Kidney glomerular epithelial cell (primary cell): Measurements from ENCODE around the gene DHCR7.
"Not testable (repeated sequence)": the region's sequence is repeated elsewhere in the genome, so short reads cannot be mapped to it uniquely, and the experiment has no call there.

Source experiments
- DNase-seq: peaks from one replicate; lab custom pipeline; 2025; lab: John Stamatoyannopoulos, UW

The DHCR7 gene

GRCh38 chr11:71437879-71438278 lies 10.3 kb downstream of the DHCR7 start:
- DNase-seq = no peak

- DNase-seq = no peak
Observed at GRCh38 chr11:71437399-71437798, 10.8 kb downstream of the DHCR7 start.

DNA sequence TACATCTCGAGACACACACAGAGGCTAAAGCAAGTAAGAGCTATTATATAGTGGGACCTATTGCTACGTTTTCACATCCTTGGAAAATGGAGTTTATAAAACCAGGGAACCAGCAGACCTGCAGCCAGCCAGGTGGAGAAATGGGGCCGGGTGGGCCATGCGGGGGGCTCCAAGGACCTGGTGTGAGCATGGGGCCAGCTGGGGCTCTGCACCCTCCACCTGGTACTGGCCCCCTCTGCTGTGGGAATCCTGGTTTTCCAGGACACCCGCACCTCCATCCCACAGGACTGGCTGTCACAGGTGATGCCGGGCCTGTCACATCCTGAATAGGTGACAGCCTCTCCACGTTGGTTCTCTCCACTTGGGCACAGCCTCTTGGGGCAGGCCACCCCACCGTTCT lies 11.3 kb downstream of the DHCR7 start:
- DNase-seq = no peak

DNA sequence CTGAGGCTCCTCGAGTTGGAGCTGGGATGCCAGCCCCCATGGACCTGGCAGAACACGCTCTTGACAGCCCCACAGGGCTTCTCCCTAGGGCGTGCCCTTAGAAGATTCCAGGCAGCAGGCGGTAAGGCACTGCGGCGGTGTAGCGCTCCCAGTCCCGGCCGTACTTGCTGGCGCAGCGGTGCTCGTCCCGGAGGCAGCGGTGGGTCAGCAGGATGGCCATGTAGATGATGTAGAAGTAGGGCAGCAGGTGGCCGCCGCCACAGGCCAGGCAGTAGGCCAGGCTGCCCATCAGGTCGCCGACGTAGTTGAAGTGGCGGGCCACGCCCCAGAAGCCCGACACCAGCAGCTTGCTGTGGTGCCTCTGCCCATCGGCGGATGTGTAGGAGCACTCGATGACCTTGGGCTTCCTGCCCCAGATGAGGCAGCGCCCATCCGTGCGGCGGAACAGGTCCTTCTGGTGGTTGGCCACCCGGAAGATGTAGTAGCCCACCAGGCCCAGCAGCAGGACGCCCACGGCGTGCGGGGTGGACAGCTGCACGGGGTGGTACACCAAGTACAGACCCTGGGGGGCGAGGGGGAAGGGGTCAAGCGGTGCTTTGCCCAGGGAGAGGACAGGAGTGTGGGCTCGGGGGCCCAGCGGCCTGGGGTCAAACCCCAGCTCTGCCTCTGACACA lies 12.8 kb downstream of the DHCR7 start:
- DNase-seq = no peak

DNA sequence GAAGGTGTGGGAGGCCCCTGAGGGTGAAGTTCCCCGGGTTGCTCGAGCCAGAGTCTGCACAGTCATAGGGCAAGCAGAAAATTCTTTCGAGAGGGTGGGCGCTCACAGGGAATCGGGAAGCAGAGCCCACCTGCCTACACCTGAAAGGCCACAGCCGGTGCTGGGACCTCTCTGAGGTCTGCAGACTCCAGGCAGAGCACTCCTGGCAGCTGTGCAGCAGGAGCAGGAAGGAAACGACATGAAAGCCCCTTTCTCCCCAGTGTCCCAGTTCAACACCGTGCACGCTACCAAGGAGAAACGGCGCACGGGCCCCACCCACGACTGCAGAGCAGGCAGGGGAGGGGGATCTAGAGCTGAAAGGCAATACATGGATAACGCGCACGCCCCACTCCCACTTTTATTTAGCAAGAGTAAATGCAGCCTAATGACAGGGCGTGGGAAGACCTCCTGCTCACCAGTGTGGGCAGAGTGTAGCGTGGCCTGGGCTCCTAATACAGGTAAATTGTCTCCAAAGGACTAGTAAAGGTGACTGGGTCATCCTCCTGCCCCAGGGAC lies 13.5 kb downstream of the DHCR7 start:
- no peak for DNase-seq

DNA sequence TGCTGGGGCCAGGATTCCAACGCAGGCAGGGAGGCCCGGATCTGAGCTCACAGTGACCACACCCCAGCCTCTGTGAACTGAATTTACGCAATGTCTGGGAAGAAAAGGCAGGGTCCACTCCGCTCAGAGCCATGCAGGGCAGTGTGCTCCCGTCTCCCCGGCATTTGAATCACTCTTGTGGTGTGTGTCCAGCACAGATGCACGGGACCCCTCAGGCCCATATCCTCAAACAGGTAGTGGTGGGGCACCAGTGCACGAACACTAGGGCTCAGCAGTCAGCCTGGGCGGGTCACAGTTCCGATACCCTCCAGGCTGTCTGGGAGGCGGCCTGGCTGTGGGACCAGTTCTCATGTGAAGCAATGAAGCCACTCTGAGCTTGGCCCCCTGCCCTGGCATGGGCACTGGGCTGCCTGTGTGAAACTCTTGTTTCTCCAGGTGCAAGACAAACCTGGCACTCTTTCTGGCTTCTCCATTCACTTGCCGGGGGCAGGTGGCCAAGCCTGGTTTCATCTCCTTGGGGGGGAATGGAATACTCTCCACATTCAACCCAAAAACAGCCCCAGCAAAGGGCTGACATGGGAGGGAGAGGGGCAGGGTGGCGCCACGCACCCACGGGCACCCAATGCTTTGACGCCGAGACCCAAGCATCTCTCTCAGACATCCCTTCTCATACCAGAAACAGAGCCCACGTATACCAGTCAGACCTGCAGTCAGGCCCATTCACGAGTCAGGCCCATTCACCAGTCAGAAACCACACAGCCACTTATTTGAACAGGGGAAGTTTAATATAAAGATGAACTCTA lies 14.3 kb downstream of the DHCR7 start:
- DNase-seq = no peak

DNA sequence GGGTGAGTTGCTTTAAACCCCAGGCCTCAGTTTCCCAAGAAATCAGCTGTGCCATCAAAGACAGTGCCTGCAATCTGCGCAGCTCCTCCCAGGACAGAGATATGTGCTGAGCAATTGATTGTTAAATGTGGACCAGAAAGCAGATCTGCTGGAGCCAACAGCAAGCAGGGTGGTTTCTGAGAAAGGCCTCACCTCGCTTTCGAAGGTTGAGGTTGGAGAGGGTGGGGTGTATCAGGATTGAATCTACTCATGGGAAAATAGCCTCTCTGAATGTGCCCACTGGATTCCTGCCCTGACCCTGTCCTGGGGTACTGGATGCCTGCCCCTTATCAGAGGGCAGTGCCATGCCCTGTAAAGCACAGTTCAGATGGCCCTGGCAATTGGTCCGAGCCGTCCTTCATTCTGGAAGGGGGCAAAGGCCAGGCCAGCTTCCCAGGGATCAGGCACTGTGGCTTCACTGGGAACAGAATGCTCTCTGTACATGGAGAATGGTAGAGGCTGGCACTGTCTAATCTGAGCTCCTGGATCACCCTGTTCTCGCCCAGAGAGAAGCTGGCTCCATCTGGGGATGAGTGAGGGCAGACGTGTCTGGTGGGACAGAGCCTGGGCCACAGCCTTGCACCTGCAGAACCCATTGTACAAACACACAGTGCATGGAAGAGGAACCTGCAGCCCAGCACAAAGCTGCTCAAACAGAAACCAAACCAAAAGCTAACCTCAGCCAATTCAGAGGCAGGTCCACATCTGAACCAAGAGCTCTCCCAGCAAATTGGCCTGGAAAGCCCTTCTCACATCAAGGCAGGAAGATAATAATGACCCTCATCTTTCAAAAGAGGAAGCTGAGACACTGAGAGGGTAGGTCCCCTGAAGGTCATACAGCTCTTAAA lies 15.2 kb downstream of the DHCR7 start:
- no peak for DNase-seq

GRCh38 chr11:71431271-71431670 lies 16.9 kb downstream of the DHCR7 start:
- no peak for DNase-seq

DNA sequence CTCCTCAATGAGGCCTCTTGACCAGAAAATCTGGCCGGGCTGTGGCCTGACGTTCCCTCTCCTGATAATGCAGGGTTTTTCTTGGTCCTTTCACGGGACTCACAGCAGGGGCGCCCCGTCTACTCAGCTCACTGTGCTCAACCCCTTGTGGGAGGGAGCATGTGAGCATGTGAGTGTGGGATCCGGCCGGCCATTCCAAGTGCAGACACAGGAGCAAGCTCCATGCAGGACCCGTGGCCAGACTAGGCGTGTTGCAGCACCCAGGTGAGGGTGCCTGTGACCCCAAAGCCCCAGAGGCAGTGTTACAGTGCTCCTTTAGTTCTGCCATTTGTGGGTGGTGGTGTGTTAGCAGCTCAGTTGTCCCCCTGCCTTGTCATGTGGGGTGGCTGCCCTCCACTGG lies 18.0 kb downstream of the DHCR7 start:
- no peak for DNase-seq

DNA sequence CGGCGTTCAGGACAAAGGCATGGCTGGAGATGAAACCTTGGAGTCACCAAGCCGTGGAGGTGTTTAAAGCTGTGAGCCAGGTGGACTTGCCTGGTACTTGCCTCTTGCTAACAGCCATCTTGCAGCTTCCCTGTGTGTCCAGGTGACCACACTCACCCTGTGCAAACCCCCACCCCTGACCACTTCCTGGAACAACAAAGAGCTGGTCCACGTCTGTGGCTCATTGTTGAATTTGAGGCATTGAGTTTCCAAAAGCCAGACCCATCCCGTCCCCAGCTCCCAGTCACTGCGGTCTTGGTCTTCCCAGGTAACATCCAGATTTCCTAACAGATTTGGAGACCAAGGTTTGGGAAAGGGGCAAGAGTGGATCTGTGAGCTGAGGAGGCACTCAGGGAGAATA lies 18.5 kb downstream of the DHCR7 start:
- no peak for DNase-seq

DNA sequence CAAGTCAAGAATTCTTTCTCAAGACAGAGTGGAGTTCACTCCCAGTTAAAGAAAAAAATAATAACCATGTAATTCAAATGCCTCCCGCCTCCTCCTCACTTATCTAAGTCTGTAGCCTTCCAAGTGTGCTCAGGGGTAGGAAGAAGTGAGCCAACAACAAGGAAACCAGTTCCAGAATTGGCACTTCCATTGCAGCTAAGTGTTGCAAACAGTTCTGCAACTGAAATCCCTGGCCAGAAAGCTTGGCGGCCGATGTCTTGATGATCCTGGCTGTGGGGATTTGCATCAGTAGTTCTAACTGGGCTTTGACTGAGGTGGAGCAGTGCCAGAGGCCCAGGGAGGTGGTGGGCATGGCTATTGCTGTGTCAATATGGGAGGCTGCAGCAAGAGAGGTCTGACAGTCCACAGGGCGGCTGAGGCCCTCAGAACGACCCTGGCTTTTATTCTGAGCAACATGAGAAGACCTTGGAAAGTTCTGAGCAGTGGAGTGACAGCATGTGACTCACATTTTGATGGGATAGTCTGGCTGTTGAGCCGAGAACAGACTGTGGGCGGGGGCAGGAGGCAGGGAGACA lies 19.2 kb downstream of the DHCR7 start:
- no peak for DNase-seq

GRCh38 chr11:71426413-71426812 lies 21.8 kb downstream of the DHCR7 start:
- DNase-seq = no peak

DNA sequence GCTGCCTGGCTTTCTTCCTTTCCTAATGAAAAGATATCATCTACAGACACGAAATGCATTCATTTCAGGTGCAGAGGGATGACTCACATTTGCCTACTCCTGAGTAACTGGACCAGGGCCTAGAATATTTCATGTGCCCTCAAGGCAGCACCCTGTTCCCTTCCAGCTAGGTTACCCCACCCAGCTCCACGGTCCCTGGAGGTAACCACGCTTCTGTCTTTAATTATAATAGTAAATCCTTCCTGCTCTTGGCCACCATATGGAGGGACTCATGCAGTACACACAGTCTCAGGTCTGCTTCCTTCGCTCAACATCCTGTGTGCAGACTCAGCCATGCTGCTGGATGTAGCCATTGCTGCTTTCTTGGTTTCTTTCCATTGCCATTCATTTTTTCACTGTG lies 22.3 kb downstream of the DHCR7 start:
- no peak for DNase-seq

- DNase-seq = no peak
Observed at GRCh38 chr11:71425409-71425808, 22.8 kb downstream of the DHCR7 start.

DNA sequence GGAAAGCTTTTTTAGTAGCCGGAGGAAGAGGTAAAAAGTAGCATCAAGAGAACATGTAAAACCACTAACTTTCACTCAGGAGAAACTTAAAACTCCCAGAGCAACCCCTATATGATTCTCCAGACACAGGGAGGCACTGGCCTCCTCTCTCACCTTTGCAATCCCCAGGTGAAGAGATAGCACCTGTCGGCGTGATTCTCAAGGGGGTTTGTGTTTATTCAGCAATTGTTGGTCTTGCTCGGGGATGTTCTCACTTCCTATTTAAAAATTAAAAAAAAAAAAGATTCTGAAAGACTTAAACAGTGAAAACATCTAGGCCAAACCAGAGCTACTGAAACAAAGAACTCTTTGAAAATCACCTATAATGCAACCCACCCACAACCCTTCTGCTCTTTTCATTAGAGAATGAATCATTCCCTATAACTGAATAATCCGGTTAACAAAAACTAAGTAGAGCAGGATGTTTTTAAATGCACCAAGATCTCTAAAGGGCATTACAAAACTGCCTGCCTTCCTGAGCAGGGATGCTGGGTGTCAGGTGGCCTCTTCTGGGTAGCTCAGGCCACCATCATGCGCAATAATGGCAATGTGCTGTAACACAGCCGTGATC lies 24.9 kb downstream of the DHCR7 start:
- no peak for DNase-seq

DNA sequence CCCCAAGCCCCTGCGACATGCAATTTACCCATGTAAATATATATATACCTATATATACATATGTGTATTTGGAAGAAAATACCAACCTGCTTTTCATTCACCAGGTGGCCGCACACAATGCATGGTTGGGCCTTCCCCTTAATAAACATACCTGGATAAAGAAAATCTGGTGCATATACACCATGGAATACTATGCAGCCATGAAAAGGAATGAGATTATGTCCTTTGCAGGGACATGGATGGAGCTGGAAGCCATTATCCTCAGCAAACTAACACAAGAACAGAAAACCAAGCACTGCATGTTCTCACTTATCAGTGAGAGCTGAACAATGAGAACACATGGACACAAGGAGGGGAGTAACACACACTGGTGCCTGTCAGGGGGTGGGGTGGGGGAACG lies 25.9 kb downstream of the DHCR7 start:
- not testable (repeated sequence) for DNase-seq

DNA sequence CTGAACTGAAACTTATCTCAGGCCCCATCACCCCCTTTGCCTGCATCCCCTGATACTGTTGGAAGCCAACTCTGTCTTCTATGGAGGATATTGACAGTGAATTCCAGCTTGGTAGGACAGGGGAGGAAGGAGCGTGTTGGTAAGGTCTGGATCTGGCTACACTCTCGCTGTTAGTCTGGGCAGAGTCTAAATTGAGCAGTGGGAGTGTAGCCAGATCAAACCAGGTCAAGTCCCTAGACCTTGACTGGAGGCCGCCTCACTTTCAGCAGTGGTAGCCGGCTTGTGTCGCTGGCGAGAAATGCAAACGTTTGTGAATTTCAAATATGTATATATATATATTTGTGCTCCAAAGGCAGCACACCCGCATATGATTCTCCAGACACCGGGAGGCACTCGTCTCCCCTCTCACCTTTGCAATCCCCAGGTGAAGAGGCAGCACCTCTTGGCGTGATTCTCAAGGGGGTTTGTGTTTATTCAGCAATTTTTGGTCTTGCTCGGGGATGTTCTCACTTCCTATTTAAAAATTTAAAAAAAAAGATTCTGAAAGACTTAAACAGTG lies 26.7 kb downstream of the DHCR7 start:
- no peak for DNase-seq

GRCh38 chr11:71420455-71421241 lies 27.5 kb downstream of the DHCR7 start:
- no peak for DNase-seq

DNA sequence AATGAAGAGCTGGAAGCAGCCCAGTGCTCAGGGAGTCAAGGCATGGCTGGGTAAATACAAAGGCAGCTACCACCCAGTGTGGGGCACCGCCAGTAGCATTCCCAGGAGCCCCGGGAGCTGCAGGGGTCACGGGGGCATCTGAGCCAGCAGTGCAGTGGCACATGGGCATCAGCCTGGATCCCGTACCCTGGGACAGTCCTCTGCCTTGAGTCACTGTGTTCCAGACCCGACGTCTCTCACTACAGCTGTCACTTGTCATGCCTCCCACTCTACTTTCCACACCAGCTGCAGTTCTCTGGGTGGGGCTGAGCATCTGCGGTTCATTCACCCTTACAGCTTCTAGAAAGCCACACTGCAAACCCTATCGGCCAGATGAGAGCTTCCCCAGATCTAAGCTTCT lies 29.6 kb downstream of the DHCR7 start:
- no peak for DNase-seq

GRCh38 chr11:71414645-71415044 lies 33.5 kb downstream of the DHCR7 start:
- no peak for DNase-seq
